Stimulated activated CD4-positive, alpha-beta T cell treated with anti-CD3 and anti-CD28 coated beads, TNF-alpha, amount 100 ng/mL, for 4 hours (primary cell): ENCODE measurements around the gene RPS15.

Experiments used
- DNase-seq, 3 experiments: peaks; one replicate each; pipeline ENCODE4 v3.0.0-alpha.2; 2020; ENCODE audit warnings: low read depth in 3 of 3

The RPS15 gene

DNA sequence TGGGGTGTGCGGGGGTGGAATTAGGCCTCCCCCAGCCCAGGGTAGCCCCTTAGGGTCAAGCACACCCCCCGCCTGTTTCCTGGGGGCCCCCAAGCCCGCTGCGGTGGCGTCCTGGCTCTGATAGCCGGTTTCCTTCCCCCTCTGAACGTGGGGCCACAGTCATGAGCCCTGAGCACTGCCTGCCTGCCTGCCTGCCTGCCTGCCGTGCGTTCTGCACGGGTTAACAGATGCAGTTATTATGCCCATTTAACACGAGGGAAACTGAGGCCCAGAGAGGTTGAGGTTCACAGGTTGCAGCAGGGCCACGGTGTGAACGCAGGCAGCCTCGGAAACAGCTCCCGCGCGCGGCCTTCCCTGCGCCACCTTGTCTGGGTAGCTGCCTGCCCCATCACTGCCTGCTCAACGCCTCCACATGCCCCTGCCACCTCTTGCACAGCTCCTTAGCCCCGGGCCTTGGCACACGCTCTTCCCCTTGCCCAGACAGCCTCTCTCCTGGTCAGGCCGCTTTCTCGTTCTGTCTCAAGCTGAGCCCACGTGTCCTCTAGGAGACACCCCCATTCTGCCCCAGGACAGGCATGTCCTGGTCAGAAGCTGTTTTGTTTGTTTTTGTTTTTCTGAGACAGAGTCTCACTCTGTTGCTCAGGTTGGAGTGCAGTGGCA, 35.7 kb upstream of the RPS15 start:
- DNase-seq: no peak

DNA sequence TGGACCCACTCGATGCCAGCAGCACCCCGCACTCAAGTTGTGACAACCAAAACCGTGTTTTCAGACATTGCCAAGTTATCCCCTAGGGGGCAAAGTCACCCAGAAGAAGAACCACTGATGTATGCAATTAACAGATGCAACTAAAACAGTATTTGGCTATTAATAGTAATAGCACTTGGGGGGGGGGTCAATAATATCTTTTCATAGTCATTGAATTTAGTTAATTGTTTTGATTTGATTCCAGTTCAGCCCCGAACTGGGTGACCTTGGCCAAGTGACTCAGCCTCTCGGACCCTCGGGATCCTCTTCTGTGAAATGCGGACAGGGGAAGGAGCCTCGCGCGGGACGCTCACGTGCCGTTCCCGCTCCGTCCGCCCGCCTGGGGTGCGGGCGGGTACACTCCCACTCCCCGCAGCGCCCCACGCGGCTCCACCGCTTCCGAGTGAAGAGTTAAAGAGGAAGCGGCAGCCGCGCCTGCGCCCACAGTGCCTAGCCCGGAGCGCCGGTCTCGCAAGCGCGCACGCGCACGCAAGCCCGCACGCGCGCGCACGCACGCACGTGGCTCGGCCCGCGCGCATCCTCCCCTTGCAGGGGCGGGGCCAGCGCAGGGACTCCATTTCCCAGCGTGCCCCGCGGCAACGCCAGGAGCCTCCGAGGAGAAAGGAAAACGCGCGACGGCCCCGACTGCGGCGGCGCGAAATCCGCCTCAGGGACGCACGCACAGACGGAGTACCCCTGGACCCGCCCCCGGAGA, 31.2 kb upstream of the RPS15 start:
- peak; percentile 99 for DNase-seq

DNA sequence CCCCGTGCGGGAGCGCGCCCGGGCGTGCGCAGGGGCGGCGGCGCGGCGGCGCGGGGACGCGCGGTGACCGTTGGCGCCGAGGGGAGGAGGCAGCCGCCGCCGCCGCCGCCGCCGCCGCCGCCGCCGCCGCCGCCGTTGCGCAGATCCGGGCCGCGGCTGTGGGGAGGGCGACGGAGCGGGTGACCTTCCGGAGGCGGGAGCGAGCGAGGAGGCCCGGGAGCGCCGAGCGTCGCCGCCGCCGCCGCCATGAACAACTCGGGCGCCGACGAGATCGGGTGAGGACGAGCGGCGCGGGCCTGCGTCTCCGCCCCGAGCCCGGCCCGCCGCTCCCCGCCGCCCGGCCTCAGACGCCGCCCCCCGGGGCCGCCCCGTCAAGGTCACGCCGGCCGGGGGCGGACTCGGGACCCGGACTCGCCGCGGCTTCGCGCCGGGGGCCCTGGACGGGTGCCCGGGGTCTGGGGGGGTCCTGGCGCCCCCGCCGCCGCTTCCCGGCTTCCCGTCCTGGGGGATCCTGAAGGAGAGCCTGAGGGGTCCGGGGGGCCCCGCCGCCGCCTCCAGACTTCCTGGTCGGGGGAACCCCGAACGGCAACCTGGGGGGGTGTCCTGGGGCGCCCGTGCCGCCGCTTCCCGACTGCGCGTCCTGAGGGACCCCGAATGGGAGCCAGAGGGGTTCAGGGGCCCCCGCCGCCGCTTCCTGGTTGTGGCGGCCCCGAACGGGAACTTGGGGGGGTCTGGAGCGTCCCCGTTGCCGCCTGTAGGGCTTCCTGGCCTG, 30.5 kb upstream of the RPS15 start, which contains the start of gene DAZAP1:
DAZAP1 (plus strand) TSS at position 59 of the 772 bp plus-strand sequence; CDS start at position 247, 188 bp downstream.
- peak in 2 of 3 experiments; percentile 36 to 39 for DNase-seq

DNA sequence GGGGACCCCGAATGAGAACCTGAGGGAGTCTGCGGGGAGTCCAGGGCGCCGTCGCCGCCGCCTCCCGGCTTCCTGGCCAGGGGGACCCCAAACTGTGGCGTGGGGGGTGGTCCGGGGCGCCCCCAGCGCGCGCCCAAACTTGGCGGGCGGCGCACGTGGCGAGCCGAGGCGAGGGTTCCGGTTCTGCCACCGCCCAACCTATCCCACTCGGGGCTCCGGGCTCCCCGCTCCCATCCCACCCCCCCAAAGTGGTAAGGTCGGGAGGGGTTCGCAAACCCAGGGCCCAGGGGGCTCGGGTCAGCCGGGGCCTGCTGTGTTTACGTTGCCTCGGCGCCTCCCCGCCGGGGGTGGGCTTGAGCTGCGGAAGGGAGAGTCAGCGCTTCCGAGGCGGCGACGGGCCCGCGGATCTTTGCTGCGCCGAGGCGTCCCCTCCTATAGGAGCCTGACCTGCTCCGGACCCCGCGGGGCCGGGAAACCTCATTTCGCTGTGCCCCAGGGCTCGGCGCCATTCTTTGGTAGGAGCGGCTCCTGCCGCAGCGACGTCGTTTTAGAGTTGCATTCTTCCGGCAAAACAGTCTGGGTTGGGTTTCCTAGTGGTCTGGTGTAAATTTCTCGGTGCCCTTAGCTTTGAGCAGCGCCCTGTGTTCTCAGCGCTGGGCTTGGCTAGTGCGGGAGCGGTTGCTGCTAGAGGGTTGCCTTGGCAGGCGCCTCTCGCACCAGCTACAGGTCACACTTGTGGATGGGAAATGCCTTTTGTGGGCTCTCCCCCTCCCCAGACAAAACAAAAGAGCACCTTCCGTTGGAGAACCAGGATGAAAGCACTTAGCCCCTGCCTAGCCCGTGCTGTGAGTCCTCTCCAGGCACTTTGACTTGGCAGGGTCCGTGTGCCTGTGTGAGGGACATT, 29.6 kb upstream of the RPS15 start:
- peak; percentile 32 to 47 (median 33) for DNase-seq

DNA sequence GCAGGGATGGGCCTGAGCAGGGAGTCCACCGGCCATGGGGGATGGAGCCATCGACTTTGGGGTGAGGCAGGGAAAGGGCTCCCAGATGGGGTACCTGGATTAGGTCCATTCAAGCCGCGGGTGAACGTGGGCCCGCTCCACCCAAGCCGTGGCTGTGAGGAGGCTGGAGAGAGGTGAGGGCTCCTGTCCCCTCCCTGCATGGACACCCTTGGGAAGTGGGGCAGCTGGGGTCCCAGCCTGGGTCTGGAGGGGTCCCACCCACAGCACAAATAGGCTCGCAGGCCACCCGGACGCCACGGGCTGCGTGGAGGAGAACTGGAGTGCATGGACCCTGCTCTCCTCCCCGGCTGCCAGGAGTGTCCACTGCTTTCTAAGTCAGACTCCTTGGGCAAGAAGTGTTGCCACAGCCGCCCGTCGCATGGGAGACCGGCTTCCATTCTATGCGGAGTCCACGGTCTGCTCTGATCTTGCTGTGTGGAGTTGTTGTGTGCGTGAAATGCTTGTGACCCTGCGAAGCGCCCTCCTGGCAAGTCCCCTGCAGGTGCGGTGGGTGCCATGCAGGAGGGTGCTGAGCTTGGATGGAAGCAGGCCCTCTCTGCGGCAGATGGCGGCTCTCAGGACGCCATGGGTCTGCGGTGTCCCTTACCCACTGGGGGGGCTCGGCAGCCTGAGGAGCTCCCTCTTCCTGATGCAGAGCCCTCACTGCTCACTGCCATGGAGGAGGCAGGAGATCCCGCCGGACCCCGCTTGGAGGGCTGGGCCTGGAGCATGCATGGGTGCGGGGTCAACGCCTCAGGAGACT, 28.8 kb upstream of the RPS15 start:
- no peak for DNase-seq

DNA sequence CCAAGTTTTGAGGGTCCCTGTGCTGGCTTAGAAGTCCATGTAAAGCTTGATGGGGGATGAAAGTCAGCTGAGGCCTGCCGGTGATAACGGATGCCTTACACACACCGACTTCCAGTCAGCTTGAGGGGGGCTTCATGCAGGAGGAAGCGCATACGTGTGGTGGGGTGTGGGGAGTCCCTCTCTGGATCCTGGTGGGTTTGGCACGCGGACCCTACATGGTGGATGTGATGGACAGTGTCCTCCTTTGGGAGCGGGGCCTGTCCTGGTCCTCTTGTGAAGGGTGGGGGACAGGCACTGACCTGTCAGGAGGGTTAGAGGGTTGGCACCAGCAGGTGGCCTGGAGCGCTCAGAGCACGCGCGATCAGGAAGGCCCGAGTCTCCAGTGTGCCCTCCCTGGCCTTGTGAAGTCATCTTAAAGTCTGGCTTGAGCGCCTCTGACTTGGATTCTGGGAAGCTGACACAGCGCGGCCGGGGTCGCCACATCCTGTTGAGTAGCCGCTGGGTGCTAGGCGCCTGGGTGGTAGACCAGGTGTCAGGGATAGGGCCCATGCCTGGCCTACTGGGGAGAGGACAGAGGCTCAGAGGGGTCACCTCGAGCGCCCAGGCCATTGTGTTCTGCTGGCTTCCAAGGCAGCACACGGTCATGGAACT, 27.9 kb upstream of the RPS15 start:
- no peak for DNase-seq

DNA sequence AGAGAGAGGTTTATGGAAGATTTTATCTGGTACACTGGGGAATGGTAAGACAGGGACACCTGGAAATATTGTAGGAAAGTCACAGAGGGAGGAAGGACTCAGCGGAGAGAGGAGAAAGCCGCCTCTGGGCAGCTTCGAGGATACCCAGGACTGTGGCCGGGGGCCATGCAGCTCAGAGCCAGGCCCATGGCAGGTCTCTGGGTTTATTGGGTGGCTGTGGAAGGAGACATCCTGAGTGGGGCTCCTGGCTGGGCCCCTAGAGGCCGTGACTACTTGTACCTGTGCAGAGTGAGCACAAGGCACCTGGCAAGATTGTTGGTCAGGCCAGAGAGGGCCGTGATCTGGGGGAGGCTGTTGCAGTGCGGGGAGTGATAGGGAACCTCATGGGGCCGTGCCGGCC, 27.4 kb upstream of the RPS15 start:
- no peak for DNase-seq

DNA sequence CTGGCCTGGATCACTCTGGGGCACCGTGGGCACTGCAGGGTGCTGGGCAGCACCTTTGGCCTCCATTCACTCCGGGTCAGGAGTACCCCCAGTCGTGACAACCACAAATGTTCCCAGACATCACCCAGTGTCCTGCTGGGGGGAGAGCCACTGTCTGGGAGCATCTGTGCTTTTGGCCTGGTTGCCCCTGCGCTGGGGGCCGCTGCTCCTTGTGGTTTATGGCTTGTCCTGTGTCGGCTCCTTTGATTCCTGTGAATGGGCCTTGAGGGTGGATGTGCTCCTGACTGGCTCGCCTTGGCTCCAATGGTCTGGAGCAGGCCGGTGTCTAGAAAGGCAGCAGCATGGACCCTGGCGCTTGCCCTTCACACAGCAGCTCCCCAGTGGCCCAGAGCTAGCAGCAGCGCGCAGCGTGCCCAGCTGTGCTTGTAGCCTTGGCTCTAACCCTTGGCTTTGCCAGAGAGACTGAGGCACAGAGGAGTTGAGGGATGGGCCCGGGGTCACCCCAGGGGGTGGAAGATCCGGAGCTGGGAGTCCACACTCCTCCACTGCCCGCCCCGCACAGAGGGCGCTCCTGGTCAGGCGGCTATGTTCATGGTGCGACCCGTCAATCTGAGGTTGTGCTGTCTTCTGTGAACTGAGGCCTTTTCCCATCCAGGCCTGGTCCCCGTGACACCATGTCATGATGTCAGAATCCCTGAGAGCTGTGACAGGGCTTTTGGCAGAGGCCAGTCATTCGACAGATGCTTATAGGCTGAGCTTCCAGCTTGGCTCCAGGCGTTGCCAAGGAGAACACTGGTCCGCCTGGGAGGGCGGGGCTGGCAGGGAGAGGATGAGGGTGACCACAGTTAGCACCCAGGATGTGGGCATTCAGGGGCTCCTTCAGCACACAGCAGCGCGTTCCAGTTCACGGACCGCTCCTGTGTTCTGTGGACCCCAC, 26.7 kb upstream of the RPS15 start:
- DNase-seq: no peak

DNA sequence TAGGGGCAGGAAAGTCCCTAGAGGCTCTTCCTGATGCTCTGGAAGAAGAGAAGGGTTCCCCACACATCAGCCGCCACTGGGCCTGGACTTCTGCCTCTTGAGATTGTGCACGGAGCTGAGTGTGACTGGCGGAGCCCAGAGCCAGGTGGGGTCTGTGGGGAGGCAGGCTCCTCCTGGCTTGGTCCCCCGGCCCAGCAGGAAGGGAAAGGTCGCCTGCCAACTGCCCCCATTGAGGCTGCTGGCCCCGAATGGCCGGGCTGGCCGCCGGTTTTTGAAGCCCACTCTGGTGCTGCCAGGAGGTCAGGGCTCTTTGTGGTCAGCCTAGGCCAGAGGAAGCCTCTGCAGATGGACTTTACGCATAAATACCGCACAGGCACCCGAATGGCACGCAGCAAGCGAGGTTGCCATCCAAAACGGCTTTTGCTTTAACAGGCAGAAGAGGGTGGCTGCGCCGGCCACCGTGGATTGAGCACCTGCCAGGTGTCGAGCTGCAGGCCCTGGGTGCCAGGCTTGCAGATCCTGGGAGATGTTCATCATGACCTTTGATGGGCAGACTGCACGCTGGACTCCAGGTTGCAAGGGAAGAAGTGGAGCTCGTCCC, 25.8 kb upstream of the RPS15 start:
- DNase-seq: no peak

DNA sequence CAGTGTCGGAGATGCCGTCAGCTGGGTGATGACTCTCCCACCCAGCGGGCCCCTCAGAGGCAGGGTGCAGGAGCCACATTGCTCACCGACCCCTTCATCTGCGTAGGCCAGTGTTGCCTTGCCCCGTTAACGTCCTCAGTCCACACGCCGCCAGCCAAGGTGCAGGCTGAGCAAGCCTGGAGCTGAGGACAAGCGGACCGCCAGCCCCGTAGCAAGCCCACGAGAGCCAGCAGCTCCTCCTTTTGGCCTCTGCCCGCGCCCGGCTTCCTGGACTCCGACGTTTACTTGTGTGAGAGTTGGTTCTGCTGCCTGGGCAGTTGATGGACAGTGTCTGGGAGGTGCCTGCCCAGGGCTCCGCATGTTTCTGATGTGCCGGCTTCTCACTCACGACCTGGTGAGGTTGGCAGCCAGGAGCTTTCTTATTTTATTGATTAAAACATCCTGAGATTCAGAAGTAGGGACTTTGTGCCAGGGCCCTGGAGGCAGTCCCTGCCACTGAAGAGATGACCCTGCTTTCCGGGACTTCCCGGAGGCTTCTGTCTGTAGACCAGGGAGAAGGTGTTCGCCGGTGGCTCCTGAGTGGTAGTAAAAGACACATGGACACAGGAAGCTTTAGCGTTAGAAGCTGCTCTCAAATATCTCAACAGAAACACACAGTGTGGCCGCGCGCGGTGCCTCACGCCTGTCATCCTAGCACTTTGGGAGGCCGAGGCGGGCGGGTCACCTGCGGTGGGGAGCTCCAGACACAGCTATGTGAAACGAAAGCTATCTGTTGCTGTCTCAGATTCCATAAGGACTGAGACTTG, 25.0 kb upstream of the RPS15 start:
- DNase-seq: no peak

DNA sequence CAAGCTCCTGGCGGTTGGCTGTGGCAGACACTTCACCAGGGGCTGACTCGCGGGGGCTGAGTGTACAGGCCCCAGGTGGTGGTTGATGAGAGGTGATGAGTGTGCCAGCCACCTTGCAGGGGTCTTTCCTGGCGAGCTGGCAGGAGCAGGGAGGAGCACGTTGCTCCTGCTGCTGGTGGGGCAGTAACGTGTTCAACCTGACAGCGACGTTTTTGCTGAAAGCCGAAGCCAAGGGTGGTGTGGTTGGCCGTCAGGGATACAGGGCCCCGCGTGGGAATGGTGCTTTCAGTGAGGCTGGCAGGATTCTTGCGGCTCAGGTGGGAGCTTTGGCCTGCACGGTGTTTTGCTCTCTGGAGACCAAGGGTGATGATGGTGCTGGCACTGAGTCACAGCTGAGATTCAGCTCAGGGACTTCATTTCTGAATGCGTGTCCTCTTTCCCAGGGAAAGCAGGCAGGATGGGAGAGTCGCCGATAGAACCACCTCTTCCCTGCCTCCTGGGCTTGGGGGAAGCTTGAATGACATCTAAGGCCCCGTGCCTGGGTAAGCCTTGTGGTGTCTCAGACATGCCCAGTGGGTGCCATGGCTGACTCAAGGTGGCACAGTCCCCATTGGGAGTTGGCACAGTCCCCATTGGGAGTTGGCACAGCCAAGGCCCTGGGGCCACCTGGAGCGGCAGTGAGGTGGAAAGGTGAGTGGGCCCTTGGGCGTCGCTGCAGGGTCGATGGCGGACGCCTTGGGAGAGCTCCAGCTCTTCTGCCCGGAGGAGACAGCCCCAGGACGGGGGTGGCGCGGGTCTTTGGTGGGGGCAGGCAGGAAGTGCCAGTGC, 22.0 kb upstream of the RPS15 start:
- DNase-seq: no peak

DNA sequence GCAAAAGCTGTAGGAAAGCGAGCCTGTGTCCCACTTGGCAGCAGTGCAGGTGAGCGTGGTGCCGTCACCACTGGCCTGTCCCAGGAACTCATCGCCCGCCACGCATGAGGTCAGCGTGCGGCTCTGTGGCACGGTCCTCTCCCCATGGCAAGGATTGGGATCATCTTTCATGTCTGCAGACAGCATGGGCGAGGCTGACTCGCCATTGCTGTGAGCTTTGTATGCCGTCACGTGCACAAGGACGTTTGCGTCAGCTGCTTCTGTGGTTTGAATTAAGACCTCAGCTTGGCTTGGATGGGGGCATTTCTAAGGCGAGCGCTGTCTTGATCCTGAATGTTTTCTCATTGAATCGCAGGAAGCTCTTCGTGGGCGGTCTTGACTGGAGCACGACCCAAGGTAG, 21.1 kb upstream of the RPS15 start:
- DNase-seq: no peak

DNA sequence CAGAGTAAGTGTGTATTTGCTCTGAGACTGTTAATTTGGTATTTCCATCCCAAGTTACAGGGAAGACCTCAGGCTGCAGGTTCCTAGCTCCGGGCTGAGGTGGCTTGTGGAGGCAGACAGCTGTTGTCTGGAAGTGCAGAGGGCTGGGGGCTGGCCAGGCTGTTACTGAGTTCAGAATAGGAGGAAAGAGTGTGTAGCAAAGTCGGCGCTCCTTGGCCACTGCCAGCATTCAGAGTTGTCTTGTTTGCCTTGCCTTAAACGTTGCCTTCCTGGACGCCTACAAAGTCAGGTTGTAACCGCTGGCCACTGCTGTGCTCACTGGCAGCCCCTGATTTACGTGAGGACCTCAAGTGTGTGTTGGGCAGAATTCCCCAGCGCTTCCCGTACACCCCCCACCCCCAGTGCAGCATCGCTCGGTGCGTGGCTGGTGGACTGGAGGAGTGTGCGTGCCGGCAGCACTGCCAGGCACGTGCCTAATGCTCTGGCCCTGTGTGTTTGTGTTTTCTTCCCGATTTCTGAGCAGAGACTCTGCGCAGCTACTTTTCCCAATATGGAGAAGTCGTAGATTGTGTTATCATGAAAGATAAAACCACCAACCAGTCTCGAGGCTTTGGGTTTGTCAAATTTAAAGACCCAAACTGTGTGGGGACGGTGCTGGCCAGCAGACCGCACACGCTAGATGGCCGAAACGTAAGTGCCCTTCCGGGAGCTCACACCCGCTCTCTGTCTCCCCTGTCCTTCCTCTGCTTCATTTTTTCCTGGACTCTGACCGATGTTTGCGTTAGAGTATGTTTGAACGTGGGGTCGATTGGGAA, 20.3 kb upstream of the RPS15 start:
- no peak for DNase-seq

DNA sequence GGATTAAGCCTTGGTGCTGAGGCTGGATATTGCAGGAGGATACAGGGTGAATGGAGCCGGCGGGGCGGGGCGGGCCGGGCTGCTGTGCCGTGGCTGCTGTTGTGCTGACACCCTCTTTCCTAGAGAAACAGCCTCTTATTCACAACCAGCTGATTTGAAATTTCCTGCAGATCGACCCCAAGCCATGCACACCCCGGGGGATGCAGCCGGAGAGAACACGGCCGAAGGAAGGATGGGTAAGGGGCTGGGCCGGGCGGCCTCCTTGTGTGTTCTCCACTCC, 19.8 kb upstream of the RPS15 start:
- no peak for DNase-seq

DNA sequence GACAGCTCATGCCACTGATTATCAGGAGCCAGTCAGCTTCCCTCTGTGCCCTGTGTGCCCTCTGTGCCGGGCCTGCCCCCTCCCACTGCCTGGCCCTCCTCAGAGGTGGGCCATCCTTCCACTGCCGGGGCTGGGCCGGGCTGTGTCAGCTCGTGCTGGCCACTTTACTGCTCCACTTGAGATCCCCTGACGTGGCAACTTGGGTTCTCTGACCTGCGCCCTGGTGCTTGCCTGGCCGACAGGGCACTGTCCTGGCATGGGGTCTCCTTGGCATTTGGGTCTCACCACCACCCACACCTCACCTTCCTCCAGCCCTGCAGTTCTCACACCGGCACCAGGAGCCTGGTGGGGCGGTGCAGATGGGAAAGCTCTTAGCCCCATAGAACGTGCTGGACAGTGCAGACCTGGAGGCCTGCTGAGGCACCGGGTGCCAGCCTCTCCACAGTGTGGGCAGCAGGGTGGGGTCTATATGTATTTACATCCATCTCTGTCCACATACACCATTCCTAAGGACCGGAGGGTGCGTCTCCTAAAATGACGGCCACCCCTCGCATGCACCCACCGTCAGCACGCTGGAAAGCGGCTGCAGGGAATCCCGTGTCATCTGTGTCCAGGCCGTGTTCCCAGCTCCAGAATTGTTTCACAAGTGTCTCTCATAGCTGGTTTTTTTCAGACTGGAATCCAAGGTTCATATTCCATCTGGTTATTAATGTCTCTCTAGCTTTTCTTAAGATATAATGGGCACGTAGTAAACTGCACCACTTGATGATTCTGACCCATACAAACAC, 19.1 kb upstream of the RPS15 start:
- no peak for DNase-seq
